Activated CD4-positive, alpha-beta T cell treated with anti-CD3 and anti-CD28 coated beads, Interleukin-2, Interleukin-6, amounts not matched to agents 100 ng/mL and 50 ng/mL, durations not matched to agents 16 hours and 8 hours (primary cell): ENCODE measurements around the gene MYL6B.

Experiments
- DNase-seq: peaks from one replicate; pipeline ENCODE4 v3.0.0-alpha.2; 2020

The MYL6B gene

DNA sequence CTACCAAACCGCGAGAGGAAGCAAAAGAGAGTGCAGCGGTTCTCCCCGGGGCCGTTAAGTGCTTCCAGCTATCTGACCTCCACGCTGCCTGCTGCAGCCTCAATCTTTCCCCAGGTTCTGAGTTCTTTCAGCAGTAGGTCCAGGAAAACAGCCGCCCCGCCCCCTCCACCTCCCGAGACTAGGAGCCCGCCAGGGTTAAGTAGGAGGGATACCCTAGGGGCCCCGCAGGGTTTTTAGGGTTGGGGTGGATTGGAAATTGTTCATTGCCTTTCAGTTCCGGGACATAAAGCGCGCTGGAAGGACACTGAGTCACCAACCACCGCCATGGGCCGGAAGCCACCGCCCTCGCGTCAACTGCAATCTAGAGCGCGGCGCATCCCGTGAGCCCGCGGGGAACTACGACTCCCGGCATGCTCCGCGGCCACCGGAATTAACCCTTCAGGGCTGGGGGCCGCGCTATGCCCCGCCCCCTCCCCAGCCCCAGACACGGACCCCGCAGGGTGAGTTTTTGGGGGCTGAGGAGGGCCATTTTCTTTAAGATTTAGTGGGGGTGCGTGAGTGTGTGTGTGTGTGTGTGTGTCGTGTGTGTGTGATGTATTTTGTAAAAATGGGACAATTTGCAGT is at the start of gene MYL6B:
Gene MYL6B (plus strand): TSS at position 456 of the 624 bp plus-strand sequence. CDS start 1,332 bp downstream, outside the sequence.
- peak; percentile 96 for DNase-seq

DNA sequence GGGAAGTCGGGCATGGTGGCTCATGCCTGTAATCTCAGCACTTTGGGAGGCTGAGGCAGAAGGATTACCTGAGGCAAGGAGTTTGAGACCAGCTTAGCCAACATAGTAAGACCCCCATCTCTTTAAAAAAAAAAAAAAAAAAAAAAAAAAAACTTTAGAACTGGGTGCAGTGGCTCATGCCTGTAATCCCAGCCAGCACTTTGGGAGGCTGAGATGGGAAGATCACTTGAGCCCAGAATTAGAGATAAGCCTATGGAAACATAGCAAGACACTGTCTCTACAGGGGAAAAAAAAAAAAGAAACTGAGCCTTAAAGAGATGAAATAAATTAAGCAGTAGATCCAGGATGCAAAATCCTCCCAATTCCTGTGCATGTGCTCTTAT is 49.7 kb upstream of the MYL6B start:
- no peak for DNase-seq

DNA sequence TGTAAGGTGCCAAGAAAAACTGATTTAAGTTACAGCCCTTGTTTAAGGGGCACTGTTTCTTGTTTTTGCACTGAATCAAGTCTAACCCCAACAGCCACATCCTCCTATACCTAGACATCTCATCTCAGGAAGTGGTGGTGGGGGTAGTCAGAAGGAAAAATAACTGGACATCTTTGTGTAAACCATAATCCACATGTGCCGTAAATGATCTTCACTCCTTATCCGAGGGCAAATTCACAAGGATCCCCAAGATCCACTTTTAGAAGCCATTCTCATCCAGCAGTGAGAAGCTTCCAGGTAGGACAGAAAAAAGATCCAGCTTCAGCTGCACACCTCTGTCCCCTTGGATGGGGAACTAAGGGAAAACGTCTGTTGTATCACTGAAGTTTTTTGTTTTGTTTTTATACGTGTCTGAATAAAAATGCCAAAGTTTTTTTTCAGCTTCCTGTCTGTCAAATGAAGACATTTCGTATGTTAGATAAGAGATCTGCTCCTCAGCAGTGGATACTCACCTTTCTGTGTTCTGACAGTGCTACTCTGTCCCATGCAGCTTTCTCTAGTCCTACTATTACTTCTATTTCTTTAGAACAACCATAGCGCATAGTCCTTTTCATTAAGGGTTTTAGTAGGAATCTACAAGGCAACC is 49.2 kb upstream of the MYL6B start:
- peak; percentile 71 for DNase-seq

DNA sequence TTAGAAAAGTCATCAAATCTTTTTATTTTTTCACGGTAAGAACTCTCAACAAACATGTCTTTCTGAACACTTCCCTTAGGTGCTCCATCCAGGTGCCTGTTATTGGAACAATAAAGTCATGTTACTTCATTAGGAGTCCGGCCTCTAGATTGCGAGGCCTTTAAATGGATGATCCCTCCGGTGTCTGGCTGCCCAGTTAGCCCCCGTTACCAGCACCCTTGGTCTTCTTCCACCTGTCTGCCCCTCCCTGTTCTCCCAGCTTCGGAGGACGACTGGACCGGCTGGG is 48.6 kb upstream of the MYL6B start:
- DNase-seq = no peak

DNA sequence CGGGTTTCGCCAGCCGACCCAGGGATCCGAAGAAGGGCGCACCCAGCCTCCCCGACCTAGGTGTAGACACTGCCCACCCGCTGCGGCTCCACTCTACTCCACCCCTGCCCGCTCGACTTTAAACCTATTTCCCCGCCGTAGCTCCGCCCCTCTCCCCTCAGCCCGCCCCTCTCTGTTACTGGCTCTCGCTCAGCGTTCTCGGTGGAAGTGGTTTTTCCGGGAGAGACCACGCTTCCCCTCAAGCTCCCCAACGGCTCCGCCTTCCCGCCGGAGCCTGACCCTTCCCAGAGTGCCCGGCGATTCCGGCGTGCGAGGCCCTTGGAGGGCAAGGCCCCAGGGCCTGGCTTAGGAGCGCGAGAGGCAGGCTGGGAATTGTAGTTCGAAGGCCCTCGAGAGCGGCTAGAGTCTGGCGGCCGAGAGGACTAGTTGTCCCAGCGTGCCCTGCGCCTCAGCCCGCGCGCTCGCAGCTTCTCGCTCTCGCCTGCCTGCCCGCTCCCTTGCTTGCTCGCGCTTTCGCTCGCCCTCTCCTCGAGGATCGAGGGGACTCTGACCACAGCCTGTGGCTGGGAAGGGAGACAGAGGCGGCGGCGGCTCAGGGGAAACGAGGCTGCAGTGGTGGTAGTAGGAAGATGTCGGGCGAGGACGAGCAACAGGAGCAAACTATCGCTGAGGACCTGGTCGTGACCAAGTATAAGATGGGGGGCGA is 48.1 kb upstream of the MYL6B start, which contains the start of gene PA2G4:
Gene PA2G4 (plus strand): TSS at position 451 of the 706 bp plus-strand sequence. CDS start 179 bp downstream, at position 630.
- peak; percentile 100 for DNase-seq

DNA sequence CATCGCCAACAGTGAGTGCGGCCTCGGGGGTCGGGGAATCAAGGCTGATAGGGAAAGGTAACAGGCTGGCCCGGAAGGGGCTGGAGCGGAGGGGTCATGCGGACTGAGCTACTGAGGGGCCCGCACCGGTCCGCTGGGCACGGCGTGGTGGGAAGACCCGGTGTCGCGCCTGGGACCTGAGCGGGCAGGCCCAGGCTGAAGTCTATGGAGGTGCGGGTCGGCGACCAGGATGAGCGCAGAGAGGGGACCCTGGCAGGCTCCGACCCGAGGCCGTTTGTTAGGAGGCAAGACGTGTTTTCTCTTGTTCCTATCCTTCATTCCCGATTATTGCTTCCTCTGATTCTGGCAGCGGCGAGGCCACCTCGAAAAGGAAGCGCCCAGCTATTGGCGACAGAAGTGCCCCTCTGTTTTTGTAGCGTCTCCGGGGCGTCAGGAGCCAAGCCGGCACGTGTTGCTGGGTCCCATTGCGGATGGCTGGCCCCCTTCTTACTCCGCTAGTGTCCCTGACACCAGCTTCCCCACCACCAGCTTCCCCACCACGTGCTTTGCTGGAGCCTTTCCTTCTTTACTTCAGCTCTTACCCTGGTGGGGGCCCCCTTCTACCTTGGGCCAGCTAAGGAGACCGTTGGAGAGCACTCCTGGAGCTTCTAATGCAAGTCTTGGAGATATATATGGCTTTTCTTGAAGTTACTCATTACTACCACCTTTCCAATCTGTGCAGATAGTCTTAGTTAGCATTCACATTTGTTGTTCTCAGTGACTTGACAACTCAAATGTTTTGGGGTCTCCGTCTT is 47.4 kb upstream of the MYL6B start:
- DNase-seq = peak; percentile 52

DNA sequence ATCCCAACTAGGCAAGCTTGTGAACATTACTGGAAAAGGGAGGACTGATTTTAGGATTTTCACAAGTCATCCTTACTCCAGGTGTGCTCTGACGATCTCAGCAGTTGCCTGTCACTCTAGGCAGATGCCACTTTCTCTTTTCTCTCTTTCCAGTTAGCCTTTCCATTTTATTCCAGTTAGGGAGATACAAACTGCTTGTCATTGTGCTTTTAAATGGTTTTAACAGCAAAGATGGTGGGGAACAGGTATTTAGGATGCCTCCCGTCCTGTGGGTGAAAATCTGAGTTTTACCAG is 46.8 kb upstream of the MYL6B start:
- DNase-seq = no peak

DNA sequence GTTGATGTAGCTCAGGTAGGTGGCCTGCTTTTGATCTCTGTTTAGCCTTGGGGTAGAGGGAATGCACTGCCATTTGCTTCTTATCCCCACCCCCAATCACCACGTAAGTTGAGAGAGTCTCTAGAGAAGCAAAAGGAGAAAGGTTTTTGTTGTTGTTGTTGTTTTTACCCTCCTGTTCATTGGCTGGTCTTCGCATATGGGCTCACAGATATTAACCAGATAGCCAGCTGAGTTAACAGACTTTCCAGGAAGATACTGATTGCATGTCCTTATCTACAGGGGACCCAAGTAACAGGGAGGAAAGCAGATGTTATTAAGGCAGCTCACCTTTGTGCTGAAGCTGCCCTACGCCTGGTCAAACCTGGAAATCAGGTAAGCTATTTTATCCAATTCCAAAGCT is 45.1 kb upstream of the MYL6B start:
- no peak for DNase-seq

DNA sequence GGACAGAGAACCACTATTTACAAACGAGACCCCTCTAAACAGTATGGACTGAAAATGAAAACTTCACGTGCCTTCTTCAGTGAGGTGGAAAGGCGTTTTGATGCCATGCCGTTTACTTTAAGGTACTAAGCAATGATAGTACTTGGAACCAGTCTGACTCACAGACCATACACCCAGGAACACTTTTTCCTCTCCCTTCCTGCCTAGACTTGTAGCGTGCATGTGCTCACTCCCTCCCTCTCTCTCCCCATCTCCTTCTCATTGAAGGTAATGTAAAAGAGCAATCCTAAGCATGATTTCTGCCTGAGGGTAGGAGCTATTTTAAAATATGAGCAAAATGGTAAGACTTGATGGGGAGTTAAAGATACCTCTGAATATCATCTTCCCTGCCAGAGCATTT is 41.8 kb upstream of the MYL6B start:
- no peak for DNase-seq

DNA sequence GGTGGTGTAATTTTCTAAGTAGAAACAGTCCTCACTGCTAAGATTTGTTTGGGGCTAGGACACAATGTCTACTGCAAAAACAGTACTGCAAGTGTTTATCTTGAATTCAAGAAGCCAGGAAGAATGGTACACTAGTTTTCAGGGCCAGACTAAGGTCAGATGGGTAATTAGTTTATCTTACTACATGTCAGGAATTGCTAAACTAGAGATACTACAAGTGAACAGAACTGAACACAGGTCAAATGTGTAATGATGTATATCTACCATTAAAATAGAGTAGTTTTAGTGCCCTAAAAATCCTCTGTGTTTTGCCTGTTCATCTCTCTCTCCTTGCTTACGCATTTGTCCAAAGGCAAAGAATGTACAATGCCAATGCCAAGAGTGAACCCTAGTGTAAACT is 38.3 kb upstream of the MYL6B start:
- no peak for DNase-seq

DNA sequence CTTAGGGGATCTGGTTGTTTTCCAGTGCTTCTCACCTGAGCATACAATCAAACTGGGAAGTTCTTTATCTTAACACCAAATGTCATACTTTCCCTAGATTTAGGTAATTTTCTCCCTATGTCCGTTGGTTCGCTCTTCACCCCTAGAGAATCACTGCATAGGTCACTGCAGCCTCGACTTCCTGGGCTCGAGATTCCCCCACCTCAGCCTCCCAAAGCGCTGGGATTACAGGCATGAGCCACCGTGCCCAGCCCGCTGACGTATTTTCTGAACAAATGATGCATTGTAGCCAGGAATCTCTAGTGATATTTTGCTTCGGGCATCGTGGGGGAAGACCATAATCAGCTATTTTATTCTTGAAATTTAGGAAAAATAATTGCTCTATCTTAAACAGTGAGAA is 37.1 kb upstream of the MYL6B start:
- no peak for DNase-seq

DNA sequence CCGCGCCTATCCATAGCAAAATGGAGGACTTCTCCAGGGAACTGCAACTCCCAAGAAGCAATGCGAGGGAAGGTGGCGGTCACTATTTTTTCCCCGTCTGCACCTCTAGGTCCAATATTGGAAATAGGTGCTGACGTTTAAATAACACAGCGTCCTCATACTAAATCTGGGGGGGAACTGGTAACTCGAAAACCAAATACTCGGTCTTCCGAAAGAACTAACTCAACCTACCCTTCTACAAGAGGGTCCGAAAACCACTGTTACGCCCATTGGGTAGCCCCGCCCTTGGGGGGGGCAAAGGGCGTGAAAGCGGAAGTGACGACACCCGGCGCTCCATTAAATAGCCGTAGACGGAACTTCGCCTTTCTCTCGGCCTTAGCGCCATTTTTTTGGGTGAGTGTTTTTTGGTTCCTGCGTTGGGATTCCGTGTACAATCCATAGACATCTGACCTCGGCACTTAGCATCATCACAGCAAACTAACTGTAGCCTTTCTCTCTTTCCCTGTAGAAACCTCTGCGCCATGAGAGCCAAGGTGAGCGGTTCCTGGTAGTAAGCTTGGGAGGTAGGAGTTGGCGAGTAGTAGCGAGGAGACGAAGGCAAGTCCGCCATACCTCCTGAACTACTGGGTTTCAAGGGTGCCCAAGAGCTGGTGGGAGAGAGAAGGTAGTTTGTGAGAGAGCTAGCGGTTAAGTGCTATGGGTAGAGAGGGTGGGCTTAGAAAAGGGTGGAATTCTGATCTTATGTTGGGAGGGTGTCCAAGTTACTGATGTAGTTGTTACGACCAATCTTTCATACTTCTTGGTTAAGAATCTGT is 35.9 kb upstream of the MYL6B start, which contains the start of gene RPL41:
Gene RPL41 (plus strand): TSS at position 367 of the 815 bp plus-strand sequence.
- peak; percentile 95 for DNase-seq

DNA sequence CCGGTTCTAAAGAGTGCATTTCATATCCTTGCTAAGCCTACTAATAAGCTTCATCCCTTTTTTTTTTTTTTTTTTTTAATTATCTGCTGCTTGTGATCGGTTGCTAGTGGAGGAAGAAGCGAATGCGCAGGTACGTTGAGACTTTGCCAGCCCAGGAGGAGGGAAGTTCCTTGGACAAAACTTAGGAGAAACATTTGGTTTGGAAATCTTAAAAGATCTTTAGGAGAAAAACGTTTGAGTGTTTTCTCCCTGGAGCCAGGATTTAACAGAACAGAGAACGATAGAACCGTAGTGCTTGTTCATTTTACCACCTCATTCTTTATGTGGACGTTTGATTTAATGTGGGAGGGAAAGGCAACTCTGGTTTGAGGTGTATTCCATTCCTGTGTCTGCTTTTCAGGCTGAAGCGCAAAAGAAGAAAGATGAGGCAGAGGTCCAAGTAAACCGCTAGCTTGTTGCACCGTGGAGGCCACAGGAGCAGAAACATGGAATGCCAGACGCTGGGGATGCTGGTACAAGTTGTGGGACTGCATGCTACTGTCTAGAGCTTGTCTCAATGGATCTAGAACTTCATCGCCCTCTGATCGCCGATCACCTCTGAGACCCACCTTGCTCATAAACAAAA is 35.2 kb upstream of the MYL6B start:
- peak; percentile 33 for DNase-seq

DNA sequence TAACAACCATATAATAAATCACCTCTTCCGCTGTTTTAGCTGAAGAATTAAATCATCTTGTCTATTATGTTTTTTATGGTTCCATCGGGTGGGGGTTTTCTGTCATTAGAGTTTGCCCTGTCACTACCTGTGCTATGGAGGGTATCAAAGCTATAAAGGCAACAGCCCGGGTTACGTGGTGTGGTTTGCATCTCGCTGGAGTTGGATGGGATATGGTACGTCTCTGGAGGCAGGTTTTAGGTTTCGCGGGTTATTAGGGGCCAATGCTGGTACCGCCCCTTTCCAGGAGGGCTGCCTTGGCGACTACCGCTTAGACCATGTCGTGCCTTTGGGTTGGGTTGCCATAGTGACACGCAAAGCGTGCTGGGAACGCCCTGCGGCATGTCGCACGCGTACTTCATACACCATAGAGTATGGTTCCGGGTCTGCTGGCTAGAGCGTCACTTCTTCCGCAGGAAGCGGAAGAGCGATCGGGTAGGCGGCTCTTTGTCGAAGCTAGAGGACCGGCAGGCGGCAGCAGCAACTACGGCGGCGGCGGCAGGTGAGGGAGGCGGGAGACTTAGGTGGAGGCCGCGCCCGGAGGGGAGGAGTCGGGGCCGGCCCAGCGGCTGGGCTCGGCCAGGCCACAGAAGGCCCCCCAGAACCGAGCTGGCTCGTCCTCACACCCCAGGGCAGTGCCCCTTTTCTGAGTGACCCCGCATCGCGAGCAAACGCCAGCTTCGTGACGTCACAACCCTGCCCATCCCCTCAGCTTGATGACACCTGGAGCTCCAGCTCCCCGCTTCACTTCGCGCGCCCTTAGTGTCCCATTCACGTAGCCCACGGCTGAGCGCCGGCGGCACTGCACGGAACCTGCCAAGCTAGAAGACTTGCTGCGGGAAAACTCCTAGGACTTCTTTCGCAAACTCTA is 34.4 kb upstream of the MYL6B start, which contains the start of gene ZC3H10:
Gene ZC3H10 (plus strand): TSS at position 489 of the 910 bp plus-strand sequence. CDS start 2,297 bp downstream, outside the sequence.
- DNase-seq = peak; percentile 100

DNA sequence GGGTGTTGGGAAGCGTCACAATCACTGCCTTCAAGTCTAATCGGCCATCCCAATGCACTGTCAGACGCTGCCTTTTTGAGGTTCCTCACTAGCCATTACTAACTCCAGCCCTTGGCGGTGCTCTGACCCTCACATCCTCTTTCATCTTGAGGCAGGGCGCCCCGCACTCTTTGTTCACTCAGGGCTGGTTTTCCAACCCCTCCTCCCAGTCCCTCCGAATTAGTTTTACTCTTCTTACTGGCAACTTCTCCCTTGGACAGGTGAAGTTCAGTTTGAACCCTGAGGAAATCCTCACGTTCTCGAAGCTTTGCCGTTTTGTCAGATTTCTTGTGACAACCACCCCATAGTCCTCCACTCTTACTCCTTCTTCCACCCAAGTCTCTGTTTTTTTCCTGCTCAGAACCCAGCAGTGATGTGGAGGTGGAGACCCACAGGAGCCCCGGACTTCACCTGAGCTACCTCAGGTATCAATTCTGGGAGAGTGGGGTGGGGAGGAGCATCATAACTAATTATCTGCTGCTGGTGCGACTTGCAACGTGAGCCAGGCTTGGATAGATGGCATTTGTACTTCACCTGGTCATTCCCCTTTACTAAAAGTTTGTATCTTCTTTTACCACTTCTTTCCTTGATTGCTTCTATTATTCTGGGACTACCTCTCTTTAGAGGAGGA is 33.6 kb upstream of the MYL6B start:
- DNase-seq = no peak

DNA sequence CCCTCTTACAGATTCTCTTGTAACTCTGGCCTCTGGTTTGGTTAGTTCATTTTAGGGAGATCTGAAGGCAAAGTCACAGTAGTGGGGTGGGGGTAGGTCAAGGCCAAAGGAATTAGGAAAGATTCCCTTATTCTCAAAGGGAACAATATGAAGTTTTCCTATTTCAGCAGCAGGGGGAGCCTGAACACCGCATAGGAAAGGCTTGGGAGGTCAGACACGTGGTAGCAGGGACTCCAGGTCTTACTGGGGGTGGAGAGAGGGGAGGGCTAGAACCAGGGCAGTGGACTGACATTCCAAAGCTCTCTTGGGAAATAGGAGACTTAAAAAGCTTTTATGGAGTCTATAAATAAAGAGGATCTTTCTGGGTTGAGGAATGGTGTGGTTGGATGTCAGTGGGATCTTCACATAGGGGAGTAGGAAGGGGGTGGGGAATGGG is 33.0 kb upstream of the MYL6B start:
- DNase-seq = peak; percentile 79

DNA sequence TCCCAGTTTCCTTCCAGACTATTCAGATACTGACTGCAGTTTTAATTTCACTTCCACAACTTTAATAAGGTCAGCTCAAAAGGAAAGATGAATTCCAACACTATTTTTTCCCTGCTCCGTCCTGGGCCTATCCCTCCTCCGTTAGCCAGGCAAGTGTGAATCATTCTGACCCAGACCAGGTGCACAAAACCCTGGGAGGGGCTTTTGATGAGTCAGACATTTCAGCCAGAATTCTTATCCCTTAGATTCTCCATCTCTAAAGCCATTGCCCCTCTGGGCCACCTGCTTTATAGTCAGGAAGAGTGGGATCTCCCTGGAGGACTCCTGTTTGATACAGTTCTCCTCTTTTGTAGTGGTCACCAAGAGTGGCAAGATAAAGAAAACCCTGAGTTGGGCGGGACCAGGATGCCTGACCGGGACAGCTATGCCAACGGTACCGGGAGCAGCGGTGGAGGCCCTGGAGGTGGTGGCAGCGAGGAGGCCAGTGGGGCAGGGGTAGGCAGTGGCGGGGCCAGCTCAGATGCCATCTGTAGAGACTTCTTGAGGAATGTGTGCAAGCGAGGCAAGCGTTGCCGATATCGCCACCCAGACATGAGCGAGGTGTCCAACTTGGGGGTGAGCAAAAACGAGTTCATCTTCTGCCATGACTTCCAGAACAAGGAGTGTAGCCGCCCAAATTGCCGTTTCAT is 32.1 kb upstream of the MYL6B start:
- DNase-seq = no peak

DNA sequence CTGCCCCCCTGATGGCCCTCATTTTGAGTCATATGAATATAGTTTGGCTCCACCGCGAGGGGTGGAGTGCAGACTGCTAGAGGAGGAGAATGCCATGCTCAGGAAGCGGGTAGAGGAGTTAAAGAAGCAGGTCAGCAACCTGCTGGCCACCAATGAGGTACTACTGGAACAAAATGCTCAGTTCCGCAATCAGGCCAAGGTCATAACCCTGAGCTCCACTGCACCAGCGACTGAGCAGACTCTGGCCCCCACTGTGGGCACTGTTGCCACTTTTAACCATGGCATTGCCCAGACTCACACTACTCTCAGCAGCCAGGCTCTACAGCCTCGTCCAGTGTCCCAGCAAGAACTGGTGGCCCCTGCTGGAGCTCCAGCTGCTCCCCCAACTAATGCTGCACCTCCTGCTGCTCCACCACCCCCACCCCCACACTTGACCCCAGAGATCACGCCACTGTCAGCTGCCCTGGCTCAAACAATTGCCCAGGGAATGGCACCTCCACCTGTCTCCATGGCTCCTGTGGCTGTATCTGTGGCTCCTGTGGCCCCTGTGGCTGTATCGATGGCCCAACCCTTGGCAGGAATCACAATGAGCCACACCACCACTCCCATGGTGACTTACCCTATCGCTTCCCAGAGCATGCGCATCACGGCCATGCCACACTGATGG is 31.1 kb upstream of the MYL6B start:
- no peak for DNase-seq

DNA sequence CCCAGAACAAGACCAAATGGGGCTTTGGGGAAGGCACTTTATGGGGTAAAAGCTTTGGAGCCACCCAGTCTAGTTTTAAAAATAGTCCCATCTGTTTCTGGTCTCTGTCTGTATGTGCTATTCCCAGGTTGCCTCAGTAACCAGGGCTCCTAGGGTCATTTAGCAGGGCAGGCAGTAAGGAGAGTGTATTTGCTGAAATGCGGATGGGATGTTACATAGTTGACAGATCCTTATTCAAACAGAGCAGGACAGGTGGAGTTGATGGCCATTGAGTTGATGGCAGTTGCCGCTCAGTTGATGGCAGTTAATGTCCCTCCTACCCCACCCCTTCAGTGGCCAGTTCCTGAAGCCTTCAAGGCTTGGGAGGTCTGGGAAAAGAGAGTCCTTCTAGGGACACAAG is 29.8 kb upstream of the MYL6B start:
- no peak for DNase-seq
